Trophoblast cell (in vitro differentiated cells and primary cell): ENCODE data around the gene AHI1.
A peak's percentile ranks its signal among the peaks of the same experiment; 100 is the strongest.

Experiments
- DNase-seq, 2 donors: peaks; one replicate each; pipeline ENCODE4 v3.0.0-alpha.2; 2016
- H2AFZ ChIP-seq: 2 replicates; pipeline ENCODE4 v1.6.1; 2013; ENCODE audit warnings: low read length, moderate library complexity, mild to moderate bottlenecking; ENCODE audit not compliant: insufficient read depth, poor library complexity
- H2AK5ac ChIP-seq: 2 replicates; pipeline ENCODE4 v1.6.1; 2013; ENCODE audit warnings: mild to moderate bottlenecking, low read length
- H2BK120ac ChIP-seq: 2 replicates; pipeline ENCODE4 v1.6.1; 2013; ENCODE audit warnings: low read length, mild to moderate bottlenecking, moderate library complexity; ENCODE audit not compliant: insufficient read depth, poor library complexity
- H2BK12ac ChIP-seq: 2 replicates; pipeline ENCODE4 v1.6.1; 2013; ENCODE audit warnings: mild to moderate bottlenecking, low read length, moderate library complexity
- H2BK5ac ChIP-seq: 2 replicates; pipeline ENCODE4 v1.6.1; 2013; ENCODE audit warnings: low read length, low read depth, moderate library complexity, mild to moderate bottlenecking; ENCODE audit not compliant: poor library complexity
- H3K14ac ChIP-seq: 2 replicates; pipeline ENCODE4 v1.6.1; 2013; ENCODE audit warnings: mild to moderate bottlenecking, low read length
- H3K18ac ChIP-seq: 2 replicates; pipeline ENCODE4 v1.6.1; 2013; ENCODE audit warnings: mild to moderate bottlenecking, low read length
- H3K23ac ChIP-seq: 2 replicates; pipeline ENCODE4 v1.6.1; 2013; ENCODE audit warnings: low read length
- H3K27ac ChIP-seq: 2 replicates; pipeline ENCODE4 v1.5.1; 2013; ENCODE audit warnings: low read depth, mild to moderate bottlenecking, inconsistent platforms, low read length, moderate library complexity
- H3K27me3 ChIP-seq: 2 replicates; pipeline ENCODE4 v1.6.1; 2013; ENCODE audit warnings: inconsistent platforms, mild to moderate bottlenecking, low read length, moderate library complexity; ENCODE audit not compliant: insufficient read depth
- H3K36me3 ChIP-seq, 2 experiments: 1 replicate in 1 of 2; 2 replicates in 1 of 2; pipeline ENCODE4 v1.6.1; 2013; ENCODE audit warnings: low read length in 2 of 2, mild to moderate bottlenecking in 2 of 2, moderate library complexity in 1 of 2; ENCODE audit not compliant: insufficient read depth in 2 of 2, control insufficient read depth in 1 of 2
- H3K4ac ChIP-seq: 2 replicates; pipeline ENCODE4 v1.6.1; 2013; ENCODE audit warnings: low read depth, mild to moderate bottlenecking, low read length, moderate library complexity
- H3K4me1 ChIP-seq, 2 experiments: 1 replicate in 1 of 2; 2 replicates in 1 of 2; pipeline ENCODE4 v1.6.1; 2013; ENCODE audit warnings: low read length in 2 of 2, mild to moderate bottlenecking in 2 of 2, moderate library complexity in 1 of 2; ENCODE audit not compliant: insufficient read depth in 2 of 2, control insufficient read depth in 1 of 2
- H3K4me2 ChIP-seq: 2 replicates; pipeline ENCODE4 v1.6.1; 2013; ENCODE audit warnings: inconsistent platforms, mild to moderate bottlenecking, low read length, moderate library complexity
- H3K4me3 ChIP-seq: 2 replicates; pipeline ENCODE4 v1.5.1; 2013; ENCODE audit warnings: mild to moderate bottlenecking, low read depth, low read length, inconsistent platforms
- H3K79me1 ChIP-seq: one replicate; pipeline ENCODE4 v1.6.1; 2013; ENCODE audit warnings: low read length
- H3K79me2 ChIP-seq: 2 replicates; pipeline ENCODE4 v1.6.1; 2013; ENCODE audit warnings: low read length, mild to moderate bottlenecking; ENCODE audit not compliant: control insufficient read depth, insufficient read depth, poor library complexity
- H3K9ac ChIP-seq: 2 replicates; pipeline ENCODE4 v1.6.1; 2013; ENCODE audit warnings: mild to moderate bottlenecking, low read length
- H3K9me3 ChIP-seq: 2 replicates; pipeline ENCODE4 v1.6.1; 2013; ENCODE audit warnings: low read depth, mild to moderate bottlenecking, control low read depth, inconsistent platforms, low read length; ENCODE audit not compliant: insufficient read depth
- H4K12ac ChIP-seq: 2 replicates; pipeline ENCODE4 v1.6.1; 2013; ENCODE audit warnings: low read depth, mild to moderate bottlenecking, low read length, moderate library complexity
- H4K8ac ChIP-seq: 2 replicates; pipeline ENCODE4 v1.6.1; 2013; ENCODE audit warnings: low read depth, mild to moderate bottlenecking, low read length, moderate library complexity
- H4K91ac ChIP-seq: one replicate; pipeline ENCODE4 v1.6.1; 2013; ENCODE audit warnings: low read depth, mild to moderate bottlenecking, low read length, moderate library complexity
- WGBS: extraction: QIAGEN DNeasy Blood & Tissue Kit; methylation state at CpG from one replicate; pipeline ENCODE4 v1.1.7; 2013; ENCODE audit warnings: missing lambda C conversion rate; ENCODE audit not compliant: insufficient read length, insufficient coverage; ENCODE audit errors: extremely low coverage; 5-methylcytosine and 5-hydroxymethylcytosine counted together

The AHI1 gene

DNA sequence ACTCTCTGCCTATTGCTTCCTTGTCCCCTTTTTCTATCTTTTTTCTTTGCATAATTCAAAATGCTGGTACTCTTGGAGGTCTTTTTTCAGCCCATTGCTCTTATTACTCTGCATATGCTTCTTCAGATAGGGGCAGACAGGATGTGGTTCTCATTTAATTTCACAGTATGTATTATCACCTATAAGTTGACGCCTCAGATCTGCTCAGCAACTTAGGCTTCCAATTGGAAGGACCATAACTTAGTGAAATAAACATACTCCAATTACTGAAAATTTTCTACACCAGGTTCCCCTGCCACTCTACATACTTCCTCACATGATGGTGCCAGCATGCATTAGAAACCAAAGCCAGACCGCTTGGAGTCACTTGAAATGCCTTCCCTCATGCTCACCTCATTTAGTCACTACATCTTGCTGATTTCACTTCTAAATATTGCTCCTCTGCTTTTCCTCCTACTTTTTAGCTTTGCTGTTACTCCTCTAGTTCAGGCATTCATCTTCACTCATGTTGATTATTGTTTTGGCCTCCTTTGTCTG lies 34.5 kb upstream of the AHI1 start:
- H3K23ac ChIP-seq, result no peak overlapping the region
- DNase-seq, result peak; percentile 87 to 96
- no peak overlapping the region for H4K91ac ChIP-seq
- H3K36me3 ChIP-seq, result no peaks in the 10 kb centered on the region
- H3K9me3 ChIP-seq, result peaks cover 2% of the 10 kb centered on the region
- no peak overlapping the region for H3K27ac ChIP-seq
- no peaks in the 10 kb centered on the region for H3K4me1 ChIP-seq
- no peak overlapping the region for H4K12ac ChIP-seq
- H2BK120ac ChIP-seq, result no peak overlapping the region
- H3K4me2 ChIP-seq, result no peak overlapping the region
- H3K4ac ChIP-seq, result no peak overlapping the region
- no CpG with 5 or more reads among the region's 2 CpGs for WGBS
- no peak overlapping the region for H2AFZ ChIP-seq
- H3K9ac ChIP-seq, result no peak overlapping the region
- no peak overlapping the region for H2AK5ac ChIP-seq
- no peak overlapping the region for H3K18ac ChIP-seq
- H2BK12ac ChIP-seq, result no peak overlapping the region
- no peak overlapping the region for H3K14ac ChIP-seq
- H3K79me1 ChIP-seq, result no peaks in the 10 kb centered on the region
- no peaks in the 10 kb centered on the region for H3K27me3 ChIP-seq
- no peak overlapping the region for H3K4me3 ChIP-seq
- no peaks in the 10 kb centered on the region for H3K79me2 ChIP-seq
- no peak overlapping the region for H2BK5ac ChIP-seq
- no peak overlapping the region for H4K8ac ChIP-seq

DNA sequence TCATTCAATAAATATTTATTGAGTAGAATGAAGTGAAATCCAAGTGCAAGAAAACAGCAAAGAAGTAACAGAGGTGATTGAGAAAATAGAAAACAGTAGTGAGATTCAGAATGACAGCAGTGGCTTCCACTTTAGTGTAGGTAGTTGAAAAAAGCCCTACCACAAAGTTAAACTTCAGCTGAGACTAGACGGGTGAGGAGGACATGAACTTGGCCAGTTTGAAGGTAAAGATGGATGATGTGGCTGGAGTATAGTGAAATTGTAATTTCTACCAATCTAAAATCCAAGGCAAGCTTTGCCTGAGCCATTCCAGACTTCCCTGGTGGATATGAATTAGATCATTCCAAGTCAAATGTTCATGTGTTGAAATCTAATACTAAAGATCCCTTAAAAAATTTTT lies 32.6 kb upstream of the AHI1 start:
- Histone ChIP-seq H3K79me2 (no peaks in the 10 kb centered on the region), H3K23ac (no peak overlapping the region), H3K4me2 (no peak overlapping the region), H2AFZ (no peak overlapping the region), H3K9me3 (peaks cover 2% of the 10 kb centered on the region), H3K27me3 (no peaks in the 10 kb centered on the region), H3K4me3 (no peak overlapping the region), H3K36me3 (no peaks in the 10 kb centered on the region), H3K27ac (no peak overlapping the region), H2BK120ac (no peak overlapping the region), H3K79me1 (no peaks in the 10 kb centered on the region), H4K12ac (no peak overlapping the region), H4K91ac (no peak overlapping the region), H2AK5ac (no peak overlapping the region), H3K4me1 (no peaks in the 10 kb centered on the region), H3K4ac (no peak overlapping the region), H3K14ac (no peak overlapping the region), H3K18ac (no peak overlapping the region), H4K8ac (no peak overlapping the region), H2BK12ac (no peak overlapping the region), H2BK5ac (no peak overlapping the region), H3K9ac (no peak overlapping the region)
- no peak for DNase-seq
- WGBS, result no CpG with 5 or more reads among the region's 1 CpG

DNA sequence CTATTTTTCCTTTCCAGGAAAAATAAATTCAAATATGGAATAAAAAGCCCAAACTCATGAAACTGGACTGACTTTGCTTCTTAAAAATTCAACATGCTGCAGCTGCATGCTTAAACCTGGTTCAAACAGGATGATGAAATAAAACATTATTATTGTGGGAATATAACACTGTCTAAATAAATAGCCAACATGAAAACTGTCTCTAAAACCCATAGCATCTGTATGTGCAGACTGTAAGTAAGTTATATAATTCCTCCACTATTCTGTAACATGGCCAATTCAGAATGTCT lies 30.4 kb upstream of the AHI1 start:
- Histone ChIP-seq H2AFZ (no peak overlapping the region), H3K4me3 (no peak overlapping the region), H3K79me1 (no peaks in the 10 kb centered on the region), H3K79me2 (no peaks in the 10 kb centered on the region), H3K4me1 (no peaks in the 10 kb centered on the region), H3K27me3 (no peaks in the 10 kb centered on the region), H3K27ac (no peak overlapping the region), H2BK12ac (no peak overlapping the region), H3K36me3 (no peaks in the 10 kb centered on the region), H4K12ac (no peak overlapping the region), H2BK120ac (no peak overlapping the region), H3K14ac (no peak overlapping the region), H4K8ac (no peak overlapping the region), H3K9ac (no peak overlapping the region), H3K9me3 (peaks cover 1% of the 10 kb centered on the region), H3K23ac (no peak overlapping the region), H3K4me2 (no peak overlapping the region), H2AK5ac (no peak overlapping the region), H3K18ac (no peak overlapping the region), H4K91ac (no peak overlapping the region), H2BK5ac (no peak overlapping the region), H3K4ac (no peak overlapping the region)
- DNase-seq, result no peak

DNA sequence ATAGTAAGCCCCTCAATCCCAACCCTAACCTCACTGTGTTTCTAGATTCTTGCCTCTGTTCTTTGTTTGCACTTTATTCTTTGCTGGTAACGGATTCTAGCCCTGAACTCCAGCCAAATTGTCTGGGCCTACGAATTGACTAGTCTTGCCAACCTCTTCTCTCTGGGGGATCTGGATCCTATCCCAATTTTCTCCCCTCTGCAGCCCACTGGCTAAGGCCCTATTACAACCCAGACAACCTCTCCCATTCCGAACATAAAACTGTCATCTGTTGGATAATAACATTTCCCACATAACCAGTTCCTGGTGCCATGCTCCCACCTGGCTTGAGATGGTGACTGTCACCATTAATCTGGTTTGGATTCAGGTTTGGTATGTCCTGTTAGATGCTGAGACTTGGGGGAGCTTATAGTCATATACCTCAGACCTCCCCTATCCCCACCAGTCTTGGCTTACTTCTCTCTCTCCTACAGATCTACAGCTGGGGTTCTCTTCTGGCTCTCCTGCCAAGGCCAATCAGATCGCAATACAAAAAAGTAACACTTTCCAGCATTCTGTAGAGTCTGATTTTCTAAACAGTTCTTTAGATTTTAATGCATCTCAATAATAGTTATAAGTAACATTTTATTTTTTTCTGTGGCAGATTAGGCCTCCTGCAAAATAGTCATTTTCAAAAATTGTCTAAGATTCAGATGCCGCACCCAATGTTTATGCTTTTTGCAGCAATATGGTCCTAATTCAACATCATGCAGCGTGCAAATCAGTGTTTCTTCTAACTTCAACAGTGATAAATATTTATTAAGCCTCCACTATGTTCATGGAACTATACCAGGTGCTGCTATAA lies 29.8 kb upstream of the AHI1 start:
- H3K79me2 ChIP-seq, result no peaks in the 10 kb centered on the region
- no peak overlapping the region for H3K18ac ChIP-seq
- no peak overlapping the region for H4K8ac ChIP-seq
- H2AK5ac ChIP-seq, result no peak overlapping the region
- H3K9ac ChIP-seq, result no peak overlapping the region
- no peak overlapping the region for H2BK5ac ChIP-seq
- no peak overlapping the region for H3K4me3 ChIP-seq
- H2AFZ ChIP-seq, result no peak overlapping the region
- no peaks in the 10 kb centered on the region for H3K9me3 ChIP-seq
- no peak overlapping the region for H3K27ac ChIP-seq
- no peak overlapping the region for H4K12ac ChIP-seq
- H3K4ac ChIP-seq, result no peak overlapping the region
- H4K91ac ChIP-seq, result no peak overlapping the region
- H3K14ac ChIP-seq, result no peak overlapping the region
- no peaks in the 10 kb centered on the region for H3K79me1 ChIP-seq
- no peak overlapping the region for H2BK12ac ChIP-seq
- no peaks in the 10 kb centered on the region for H3K36me3 ChIP-seq
- no peak overlapping the region for H2BK120ac ChIP-seq
- no peak for DNase-seq
- H3K4me1 ChIP-seq, result no peaks in the 10 kb centered on the region
- WGBS, result no CpG with 5 or more reads among the region's 6 CpGs
- H3K23ac ChIP-seq, result no peak overlapping the region
- H3K27me3 ChIP-seq, result no peaks in the 10 kb centered on the region
- no peak overlapping the region for H3K4me2 ChIP-seq
